Stimulated activated naive B cell treated with anti-CD40 and anti-IgM and Interleukin-4, amounts not matched to agents 10 μg/mL and 1 μg/mL and 100 μg/mL, for 72 hours (primary cell): ENCODE results near the gene TJP1.

Source experiments
- ATAC-seq, 2 donors: fragments of 150-1000 bp; cut with Tn5 transposase; replicated peaks; 2 replicates each; pipeline ENCODE4 v1.10.0; 2021; ENCODE audit warnings: moderate library complexity in 1 of 2
- DNase-seq: peaks from one replicate; pipeline ENCODE4 v3.0.0; 2021
- H3K27ac Mint-ChIP-seq: one replicate; pipeline ENCODE4 v1.8.0; 2022; ENCODE audit warnings: mild to moderate bottlenecking, mixed read lengths
- H3K27me3 Mint-ChIP-seq, 2 donors: one replicate each; pipeline ENCODE4 v1.8.0; 2022; ENCODE audit warnings: mixed read lengths in 2 of 2
- H3K36me3 Mint-ChIP-seq, 2 donors: one replicate each; pipeline ENCODE4 v1.8.0; 2022; ENCODE audit warnings: mixed read lengths in 2 of 2, mild to moderate bottlenecking in 1 of 2
- H3K4me1 Mint-ChIP-seq, 2 donors: one replicate each; pipeline ENCODE4 v1.8.0; 2022; ENCODE audit warnings: mixed read lengths in 2 of 2, mild to moderate bottlenecking in 1 of 2
- H3K4me3 Mint-ChIP-seq, 2 donors: one replicate each; pipeline ENCODE4 v1.8.0; 2022; ENCODE audit warnings: mild to moderate bottlenecking in 2 of 2, mixed read lengths in 2 of 2, moderate library complexity in 1 of 2
- H3K9me3 Mint-ChIP-seq, 2 donors: one replicate each; pipeline ENCODE4 v1.8.0; 2022; ENCODE audit warnings: mixed read lengths in 2 of 2, mild to moderate bottlenecking in 1 of 2

The TJP1 gene

DNA sequence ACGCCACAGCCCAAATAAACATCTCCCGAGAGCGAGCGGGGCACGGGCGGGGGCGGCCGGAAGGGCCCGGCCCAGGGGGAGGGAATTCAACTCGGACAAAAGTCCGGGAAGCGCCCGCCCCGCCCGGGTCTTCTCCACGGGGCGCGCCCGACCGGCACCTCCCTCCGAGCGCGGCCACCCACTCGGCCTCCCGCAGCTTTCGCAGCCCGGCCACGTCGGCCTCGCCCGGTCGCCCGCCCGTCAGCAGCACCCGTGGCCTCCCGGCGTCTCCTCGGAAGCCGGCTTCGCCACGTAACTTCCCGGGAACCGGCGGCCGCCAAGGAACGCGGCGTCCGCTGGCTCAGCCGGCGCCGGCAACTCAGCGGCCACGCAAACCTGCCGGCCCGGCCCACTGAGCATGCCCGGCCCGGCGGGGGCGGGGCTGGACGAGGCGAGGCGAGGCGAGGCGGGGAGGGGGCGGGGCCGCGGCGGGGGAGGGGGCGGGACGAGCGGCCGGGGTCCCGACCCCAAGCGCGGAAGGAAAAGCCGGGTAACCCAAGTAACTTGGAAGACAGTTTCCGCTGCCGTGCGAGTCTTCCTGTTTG, at the start of gene TJP1:
TJP1 (minus strand) TSS at position 369 of the 584 bp plus-strand sequence. CDS start 440 bp downstream, outside the sequence.
- Mint-ChIP-seq H3K4me3 (peak within 1 kb of the TSS; percentile 50 to 59), H3K9me3 (peaks cover 5 to 9% of the 10 kb centered on the region in 2 donors), H3K36me3 (peaks cover 2 to 4% of the 10 kb centered on the region in 2 donors), H3K27me3 (peaks cover 36 to 54% of the 10 kb centered on the region in 2 donors), H3K27ac (peak within 1 kb of the TSS; percentile 52), H3K4me1 (no peaks in the 10 kb centered on the region)
- no peak for ATAC-seq
- DNase-seq: no peak

GRCh38 chr15:29871401-29871800, 49.1 kb upstream of the TJP1 start:
- Mint-ChIP-seq H3K27ac (no peak overlapping the region), H3K27me3 (peaks cover 3 to 7% of the 10 kb centered on the region in 2 donors)
- ATAC-seq: no peak

GRCh38 chr15:29870495-29871151, 48.4 kb upstream of the TJP1 start:
- Mint-ChIP-seq H3K4me1 (no peaks in the 10 kb centered on the region), H3K27me3 (peaks cover 3 to 10% of the 10 kb centered on the region in 2 donors), H3K4me3 (no peak overlapping the region), H3K36me3 (no peaks in the 10 kb centered on the region), H3K9me3 (no peaks in the 10 kb centered on the region), H3K27ac (no peak overlapping the region)
- DNase-seq: no peak
- ATAC-seq: no peak

More at GRCh38 chr15:29871401-29871800, 49.1 kb upstream of the TJP1 start:
- H3K4me1 Mint-ChIP-seq: no peaks in the 10 kb centered on the region
- no peak overlapping the region for H3K4me3 Mint-ChIP-seq
- no peaks in the 10 kb centered on the region for H3K36me3 Mint-ChIP-seq
- no peaks in the 10 kb centered on the region for H3K9me3 Mint-ChIP-seq
- no peak for DNase-seq

DNA sequence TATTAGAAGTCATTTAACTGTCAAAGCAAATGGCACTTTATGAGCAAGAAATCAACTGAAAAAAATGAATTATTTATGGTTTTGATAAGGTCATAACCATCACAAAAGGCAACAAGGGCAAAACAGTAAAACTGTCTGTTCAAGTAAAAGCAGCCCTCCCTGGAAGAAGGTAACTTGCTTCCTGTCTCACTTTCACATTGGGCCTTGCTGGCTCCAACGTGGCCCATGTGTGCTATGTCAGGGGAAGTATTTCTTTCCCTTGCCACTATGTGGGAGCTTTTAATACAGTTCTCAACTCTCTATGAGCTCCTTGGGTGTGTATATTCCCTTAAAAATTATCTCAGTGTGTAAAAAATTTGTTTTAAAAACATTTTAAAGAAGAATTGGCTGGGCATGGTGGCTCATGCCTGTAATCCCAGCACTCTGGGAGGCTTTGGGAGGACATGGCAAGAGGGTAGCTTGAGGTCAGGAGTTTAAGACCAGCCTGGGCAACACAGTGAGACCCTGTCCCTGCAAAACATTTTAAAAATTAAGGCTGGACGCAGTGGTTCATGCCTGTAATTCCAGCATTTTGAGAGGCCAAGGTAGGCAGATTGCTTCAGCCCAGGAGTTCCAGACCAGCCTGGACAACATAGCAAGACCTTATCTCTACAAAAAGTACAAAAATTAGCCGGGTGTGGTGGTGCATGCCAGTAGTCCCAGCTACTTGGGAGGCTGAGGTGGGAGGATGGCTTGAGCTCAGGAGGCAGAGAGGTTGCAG, 45.2 kb upstream of the TJP1 start:
- DNase-seq (no peak), ATAC-seq (no peak)
- Mint-ChIP-seq H3K4me1 (no peaks in the 10 kb centered on the region), H3K9me3 (no peaks in the 10 kb centered on the region), H3K4me3 (no peak overlapping the region), H3K27me3 (peaks cover 4 to 14% of the 10 kb centered on the region in 2 donors), H3K27ac (no peak overlapping the region), H3K36me3 (no peaks in the 10 kb centered on the region)

DNA sequence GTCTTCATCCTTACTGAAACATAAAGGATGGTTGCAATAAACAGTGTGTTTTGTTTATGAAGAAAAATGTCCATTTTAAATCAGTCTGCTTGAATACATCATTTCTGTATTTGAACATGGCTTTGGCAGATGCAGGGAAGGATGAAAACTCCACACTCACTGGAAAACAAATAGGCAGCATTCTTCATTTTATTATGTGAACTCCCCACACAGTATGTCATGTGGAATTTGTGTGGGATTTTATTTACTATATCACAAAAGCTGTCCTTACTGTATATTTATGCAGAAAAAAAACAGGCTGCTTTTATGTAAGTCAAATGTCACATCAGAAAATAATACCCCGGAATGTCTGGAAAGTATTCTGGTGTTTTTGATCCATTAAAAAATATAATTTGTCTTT, 44.1 kb upstream of the TJP1 start:
- H3K27ac Mint-ChIP-seq: no peak overlapping the region
- ATAC-seq: no peak
- no peak overlapping the region for H3K4me3 Mint-ChIP-seq
- DNase-seq: no peak
- peaks cover 0 to 1% of the 10 kb centered on the region in 2 donors for H3K9me3 Mint-ChIP-seq
- H3K4me1 Mint-ChIP-seq: no peaks in the 10 kb centered on the region
- H3K36me3 Mint-ChIP-seq: no peaks in the 10 kb centered on the region
- peaks cover 4 to 25% of the 10 kb centered on the region in 2 donors for H3K27me3 Mint-ChIP-seq

DNA sequence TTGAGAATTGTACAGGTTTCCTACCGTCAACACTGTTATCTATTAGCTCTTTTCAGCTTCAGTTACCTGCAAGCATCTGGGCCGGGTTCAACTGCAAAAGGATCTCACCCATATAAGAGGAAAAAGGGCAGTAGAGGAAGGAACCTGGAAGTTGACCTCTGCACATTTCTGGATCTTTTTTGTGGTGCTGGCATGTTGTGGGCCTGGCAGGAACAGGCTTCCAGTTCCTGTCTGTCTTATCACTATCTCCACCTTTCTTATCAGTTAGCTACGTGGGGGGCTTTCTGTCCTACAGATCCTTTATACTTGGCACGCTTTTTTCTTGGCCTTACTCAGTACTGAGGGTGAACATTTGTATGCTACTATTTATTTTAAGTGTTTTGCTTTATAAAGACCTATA, 42.2 kb upstream of the TJP1 start:
- DNase-seq (no peak), ATAC-seq (no peak)
- Mint-ChIP-seq H3K27ac (no peak overlapping the region), H3K4me1 (no peaks in the 10 kb centered on the region), H3K9me3 (peaks cover 0 to 1% of the 10 kb centered on the region in 2 donors), H3K36me3 (no peaks in the 10 kb centered on the region), H3K27me3 (peaks cover 4 to 34% of the 10 kb centered on the region in 2 donors), H3K4me3 (no peak overlapping the region)

DNA sequence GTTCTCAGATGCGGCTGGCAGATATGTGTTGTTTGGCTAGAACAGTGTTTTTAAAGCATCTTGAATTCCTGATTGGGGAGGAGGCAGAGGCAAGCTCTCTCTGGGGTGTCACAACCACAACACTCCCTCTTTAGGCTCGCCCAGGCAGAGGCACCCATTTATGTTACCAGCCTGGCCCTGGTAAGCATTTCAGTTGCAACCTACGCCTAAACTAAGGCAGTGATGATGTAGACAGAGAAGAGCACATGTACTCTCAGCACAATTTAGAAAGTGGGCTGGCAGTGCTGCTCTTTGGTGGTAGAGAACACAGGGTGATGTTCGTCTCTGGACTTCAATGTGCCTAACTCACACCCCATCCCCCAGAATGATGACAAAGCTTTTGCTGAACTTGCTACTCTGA, 41.2 kb upstream of the TJP1 start:
- Mint-ChIP-seq H3K9me3 (peaks cover 0 to 1% of the 10 kb centered on the region in 2 donors), H3K36me3 (no peaks in the 10 kb centered on the region), H3K27ac (no peak overlapping the region), H3K27me3 (peaks cover 4 to 27% of the 10 kb centered on the region in 2 donors), H3K4me3 (no peak overlapping the region), H3K4me1 (no peaks in the 10 kb centered on the region)
- no peak for DNase-seq
- ATAC-seq: no peak

- no peak for ATAC-seq
- Mint-ChIP-seq H3K4me3 (no peak overlapping the region), H3K27ac (no peak overlapping the region), H3K4me1 (no peaks in the 10 kb centered on the region), H3K27me3 (peaks cover 4 to 27% of the 10 kb centered on the region in 2 donors), H3K36me3 (no peaks in the 10 kb centered on the region), H3K9me3 (peaks cover 0 to 1% of the 10 kb centered on the region in 2 donors)
- DNase-seq: no peak
These were observed 40.0 kb upstream of the TJP1 start for GRCh38 chr15:29862271-29862670.

DNA sequence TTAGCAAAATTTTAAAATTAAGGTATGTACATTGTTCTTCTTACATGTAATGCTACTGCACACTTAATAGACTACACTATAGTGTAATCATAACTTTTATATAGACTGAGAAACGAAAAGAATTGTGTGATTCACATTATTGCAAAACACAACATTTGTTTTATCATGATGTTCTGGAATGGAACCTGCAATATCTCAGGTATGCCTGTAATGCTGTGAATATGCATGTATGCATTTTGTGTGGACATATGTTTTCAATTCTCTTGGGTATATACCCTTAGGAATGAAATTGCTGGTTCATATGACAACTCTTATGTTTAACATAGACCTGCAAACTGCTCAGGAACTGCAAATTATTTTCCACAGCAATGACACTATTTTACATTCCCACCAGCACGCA, 38.6 kb upstream of the TJP1 start:
- Mint-ChIP-seq H3K27me3 (peaks cover 4 to 26% of the 10 kb centered on the region in 2 donors), H3K27ac (no peak overlapping the region), H3K4me1 (no peaks in the 10 kb centered on the region), H3K36me3 (no peaks in the 10 kb centered on the region), H3K9me3 (peaks cover 0 to 1% of the 10 kb centered on the region in 2 donors), H3K4me3 (no peak overlapping the region)
- DNase-seq (no peak), ATAC-seq (no peak)

GRCh38 chr15:29859973-29860715, 37.9 kb upstream of the TJP1 start:
- ATAC-seq (no peak), DNase-seq (no peak)
- Mint-ChIP-seq H3K4me1 (no peaks in the 10 kb centered on the region), H3K27me3 (peaks cover 4 to 20% of the 10 kb centered on the region in 2 donors), H3K9me3 (peaks cover 0 to 1% of the 10 kb centered on the region in 2 donors), H3K36me3 (no peaks in the 10 kb centered on the region), H3K4me3 (no peak overlapping the region), H3K27ac (no peak overlapping the region)

DNA sequence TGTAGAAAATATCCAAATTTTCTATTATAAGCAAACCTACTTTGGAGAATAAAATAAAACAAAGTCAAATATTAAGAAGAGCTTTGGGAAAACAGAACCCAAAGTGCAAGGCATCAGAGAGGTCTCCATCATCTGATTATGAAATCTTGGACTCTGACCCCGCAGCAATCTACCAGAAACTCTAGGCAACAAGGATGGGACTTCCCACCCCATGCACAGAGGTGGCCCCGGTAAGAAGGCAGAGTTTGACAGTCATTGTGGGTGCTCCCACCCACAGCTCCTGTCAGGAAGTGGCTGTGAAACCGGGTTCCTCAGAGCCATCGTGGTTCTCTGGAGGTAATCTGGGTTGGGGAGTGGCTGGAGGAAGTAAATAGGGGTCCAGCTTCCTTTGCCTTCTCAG, 37.0 kb upstream of the TJP1 start:
- no peak overlapping the region for H3K27ac Mint-ChIP-seq
- no peaks in the 10 kb centered on the region for H3K36me3 Mint-ChIP-seq
- no peak overlapping the region for H3K4me3 Mint-ChIP-seq
- ATAC-seq (no peak), DNase-seq (no peak)
- no peaks in the 10 kb centered on the region for H3K4me1 Mint-ChIP-seq
- peaks cover 0 to 1% of the 10 kb centered on the region in 2 donors for H3K9me3 Mint-ChIP-seq
- H3K27me3 Mint-ChIP-seq: peaks cover 4 to 20% of the 10 kb centered on the region in 2 donors

- Mint-ChIP-seq H3K36me3 (no peaks in the 10 kb centered on the region), H3K27ac (no peak overlapping the region), H3K9me3 (peaks cover 0 to 1% of the 10 kb centered on the region in 2 donors), H3K4me3 (no peak overlapping the region), H3K27me3 (peaks cover 2 to 19% of the 10 kb centered on the region in 2 donors), H3K4me1 (no peaks in the 10 kb centered on the region)
- no peak for ATAC-seq
- no peak for DNase-seq
These were observed 35.0 kb upstream of the TJP1 start for GRCh38 chr15:29857221-29857789.

DNA sequence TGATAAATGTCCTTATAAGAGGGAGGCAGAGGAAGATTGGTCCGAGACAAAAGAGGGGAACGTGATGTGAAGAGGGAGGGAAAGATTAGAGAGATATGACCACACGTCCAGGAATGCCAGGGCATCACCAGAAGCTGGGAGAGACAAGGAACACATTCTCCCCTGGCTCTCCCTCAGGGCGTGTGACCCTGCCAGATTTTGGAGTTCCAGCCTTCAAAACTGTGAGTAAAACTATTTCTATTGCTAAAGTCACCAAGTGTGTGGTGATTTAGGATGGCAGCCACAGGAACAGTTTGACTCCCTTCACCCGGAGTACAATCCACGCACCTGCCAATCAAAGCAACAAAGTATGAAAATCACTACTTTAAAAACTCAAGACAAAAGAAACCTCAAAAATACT, 32.1 kb upstream of the TJP1 start:
- no peaks in the 10 kb centered on the region for H3K4me1 Mint-ChIP-seq
- no peaks in the 10 kb centered on the region for H3K9me3 Mint-ChIP-seq
- H3K27me3 Mint-ChIP-seq: no peaks in the 10 kb centered on the region
- H3K27ac Mint-ChIP-seq: no peak overlapping the region
- no peak overlapping the region for H3K4me3 Mint-ChIP-seq
- no peaks in the 10 kb centered on the region for H3K36me3 Mint-ChIP-seq
- DNase-seq (no peak), ATAC-seq (no peak)
